Activated naive CD4-positive, alpha-beta T cell treated with anti-CD3 and anti-CD28 coated beads for 36 hours (primary cell): ENCODE data around the gene UQCC2. TPM values are rescaled to one million over a fixed set of nuclear protein-coding genes. Genes with fewer than 3 reads are reported as not detected.

Experiments
- CTCF ChIA-PET: fragments of 350-600 bp; sonication (Branson Sonifier 250); formaldehyde crosslinking; loops from one replicate; lab custom pipeline; 2021; ENCODE audit warnings: antibody characterized with exemption; lab: Charles Lee
- DNase-seq: peaks from one replicate; pipeline ENCODE4 v3.0.0-alpha.2; 2020
- H3K27ac Mint-ChIP-seq: one replicate; pipeline ENCODE4 v1.8.0; 2021; ENCODE audit warnings: mild to moderate bottlenecking, mixed read lengths
- H3K27me3 Mint-ChIP-seq: one replicate; pipeline ENCODE4 v1.8.0; 2021; ENCODE audit warnings: low read depth, mixed read lengths
- H3K36me3 Mint-ChIP-seq: one replicate; pipeline ENCODE4 v1.8.0; 2021; ENCODE audit warnings: low read depth, mixed read lengths
- H3K4me1 Mint-ChIP-seq: one replicate; pipeline ENCODE4 v1.8.0; 2021; ENCODE audit warnings: low read depth, mixed read lengths
- H3K4me3 Mint-ChIP-seq: one replicate; pipeline ENCODE4 v1.8.0; 2021; ENCODE audit warnings: mild to moderate bottlenecking, moderate library complexity, mixed read lengths
- H3K9me3 Mint-ChIP-seq: one replicate; pipeline ENCODE4 v1.8.0; 2021; ENCODE audit warnings: mixed read lengths
- intact Hi-C: fragments of 100-400 bp; cut with micrococcal nuclease; formaldehyde crosslinking; loops from one replicate; pipeline ENCODE4 v1.15.1; 2023
- microRNA-seq: library from miRNA; unstranded; fragments of <30 nt; microRNA quantifications from one replicate; pipeline ENCODE4 v1.2.0, GENCODE V29; 2022; ENCODE audit warnings: borderline microRNAs expressed, borderline replicate concordance
- total RNA-seq, 2 experiments: library from RNA; stranded (reverse); gene quantifications; one replicate each; pipeline ENCODE4 v1.2.3, GENCODE V29; 2021

The UQCC2 gene
- total RNA-seq, 2 experiments from 2014 or later = 199 to 205 TPM

GRCh38 chr6:33662318-33662717, 49.2 kb downstream of the UQCC2 start:
- CTCF ChIA-PET = no interaction called here
- Mint-ChIP-seq H3K9me3 (no peaks in the 10 kb centered on the region), H3K4me3 (no peak overlapping the region), H3K27ac (no peak overlapping the region), H3K4me1 (no peaks in the 10 kb centered on the region), H3K27me3 (no peaks in the 10 kb centered on the region), H3K36me3 (peaks cover 18% of the 10 kb centered on the region)
- intact Hi-C loops = no loop called here
- no peak for DNase-seq

- intact Hi-C loops = no loop called here
- Mint-ChIP-seq H3K36me3 (peaks cover 11% of the 10 kb centered on the region), H3K4me1 (no peaks in the 10 kb centered on the region), H3K4me3 (no peak overlapping the region), H3K27me3 (no peaks in the 10 kb centered on the region), H3K27ac (no peak overlapping the region), H3K9me3 (no peaks in the 10 kb centered on the region)
- no peak for DNase-seq
- CTCF ChIA-PET = interaction anchor here (0.7 kb wide), 1 partner anchor 18 kb away, joined by 3 read pairs; no protein-coding TSS in a partner anchor
Measured at GRCh38 chr6:33661106-33661838, 50.2 kb downstream of the UQCC2 start.

- Mint-ChIP-seq H3K4me1 (no peaks in the 10 kb centered on the region), H3K9me3 (no peaks in the 10 kb centered on the region), H3K27ac (no peak overlapping the region), H3K27me3 (no peaks in the 10 kb centered on the region), H3K36me3 (peaks cover 7% of the 10 kb centered on the region), H3K4me3 (no peak overlapping the region)
- CTCF ChIA-PET = no interaction called here
- intact Hi-C loops = no loop called here
- DNase-seq = no peak
Measured at GRCh38 chr6:33659986-33660385, 51.5 kb downstream of the UQCC2 start.

- no peak for DNase-seq
- Mint-ChIP-seq H3K27ac (no peak overlapping the region), H3K4me1 (peaks cover 7% of the 10 kb centered on the region), H3K27me3 (no peaks in the 10 kb centered on the region), H3K36me3 (peaks cover 4% of the 10 kb centered on the region), H3K4me3 (no peak overlapping the region), H3K9me3 (no peaks in the 10 kb centered on the region)
- CTCF ChIA-PET = no interaction called here
- intact Hi-C loops = no loop called here
Measured at GRCh38 chr6:33658982-33659689, 52.4 kb downstream of the UQCC2 start.

- peaks cover 7% of the 10 kb centered on the region for H3K4me1 Mint-ChIP-seq
- peaks cover 4% of the 10 kb centered on the region for H3K36me3 Mint-ChIP-seq
- H3K9me3 Mint-ChIP-seq = no peaks in the 10 kb centered on the region
- no peaks in the 10 kb centered on the region for H3K27me3 Mint-ChIP-seq
- H3K27ac Mint-ChIP-seq = no peak overlapping the region
- intact Hi-C loops = no loop called here
- H3K4me3 Mint-ChIP-seq = no peak overlapping the region
- CTCF ChIA-PET = no interaction called here
- no peak for DNase-seq
Measured at GRCh38 chr6:33656844-33657243, 54.7 kb downstream of the UQCC2 start.

- DNase-seq = peak; percentile 15
- intact Hi-C loops = no loop called here
- no peaks in the 10 kb centered on the region for H3K27me3 Mint-ChIP-seq
- H3K4me3 Mint-ChIP-seq = no peak overlapping the region
- peaks cover 7% of the 10 kb centered on the region for H3K4me1 Mint-ChIP-seq
- H3K27ac Mint-ChIP-seq = peak overlapping the region; percentile 29
- no peaks in the 10 kb centered on the region for H3K9me3 Mint-ChIP-seq
- CTCF ChIA-PET = interaction anchor here (0.7 kb wide), 1 partner anchor 71 kb away, joined by 3 read pairs; no protein-coding TSS in a partner anchor
- H3K36me3 Mint-ChIP-seq = no peaks in the 10 kb centered on the region
Measured at GRCh38 chr6:33654831-33655554, 56.5 kb downstream of the UQCC2 start.

- H3K4me1 Mint-ChIP-seq = peaks cover 7% of the 10 kb centered on the region
- CTCF ChIA-PET = interaction anchor here (0.7 kb wide), 1 partner anchor 209 kb away, joined by 3 read pairs; no protein-coding TSS in a partner anchor
- no peak for DNase-seq
- H3K27ac Mint-ChIP-seq = no peak overlapping the region
- peaks cover 9% of the 10 kb centered on the region for H3K36me3 Mint-ChIP-seq
- no peak overlapping the region for H3K4me3 Mint-ChIP-seq
- H3K27me3 Mint-ChIP-seq = no peaks in the 10 kb centered on the region
- intact Hi-C loops = no loop called here
- H3K9me3 Mint-ChIP-seq = no peaks in the 10 kb centered on the region
Measured at GRCh38 chr6:33652002-33652401, 59.5 kb downstream of the UQCC2 start.

GRCh38 chr6:33651403-33651802, 60.1 kb downstream of the UQCC2 start:
- intact Hi-C loops = no loop called here
- CTCF ChIA-PET = interaction anchor here (0.7 kb wide), 1 partner anchor 210 kb away, joined by 3 read pairs; no protein-coding TSS in a partner anchor
- Mint-ChIP-seq H3K36me3 (peaks cover 9% of the 10 kb centered on the region), H3K27ac (no peak overlapping the region), H3K4me3 (no peak overlapping the region), H3K4me1 (peaks cover 7% of the 10 kb centered on the region), H3K9me3 (no peaks in the 10 kb centered on the region), H3K27me3 (no peaks in the 10 kb centered on the region)
- DNase-seq = no peak

Small RNAs within 50 kb of the gene (microRNA-seq; reads per million reads assigned to microRNA genes)
- 20.3 reads per million, percentile 35 among the genes with 10 or more reads in this experiment for gene MIR3934

Other genes starting within 250 kb of the UQCC2 start
- gene BAK1, start 131.4 kb downstream of the UQCC2 start, total RNA-seq = 10 to 100 TPM; 38.3 to 41.1 TPM
- gene ITPR3, start 90.4 kb downstream of the UQCC2 start, total RNA-seq = 10 to 100 TPM; 34.8 to 35.1 TPM
- gene IP6K3, start 35.2 kb upstream of the UQCC2 start, total RNA-seq = not detected
- gene LEMD2, start 77.4 kb upstream of the UQCC2 start, total RNA-seq = 10 to 100 TPM; 64.0 to 66.3 TPM
- gene MLN, start 92.3 kb upstream of the UQCC2 start, total RNA-seq = not detected